ENCODE data around the gene NPLOC4. TPM values are rescaled to one million over a fixed set of nuclear protein-coding genes. Genes with fewer than 3 reads are reported as not detected.

NPLOC4 gene
- total RNA-seq, 1 donor from 2014 or later, result 106 TPM

Other genes with a start within 250 kb of the NPLOC4 start
- gene BAHCC1, start 241.7 kb downstream of the NPLOC4 start, total RNA-seq, result 23.7 TPM
- gene ACTG1, start 124.3 kb downstream of the NPLOC4 start, total RNA-seq, result 3,857 TPM
- gene FSCN2, start 108.7 kb downstream of the NPLOC4 start, total RNA-seq, result 4.2 TPM
- 37.1 TPM for gene FAAP100, start 84.8 kb downstream of the NPLOC4 start, total RNA-seq
- 2.5 TPM for gene TSPAN10, start 84 bp upstream of the NPLOC4 start, total RNA-seq
- gene PDE6G, start 19.4 kb upstream of the NPLOC4 start, total RNA-seq, result not detected
- 31.4 TPM for gene OXLD1, start 29.5 kb upstream of the NPLOC4 start, total RNA-seq
- 19.2 TPM for gene CCDC137, start 29.6 kb upstream of the NPLOC4 start, total RNA-seq
- 35.5 TPM for gene ARL16, start 46.7 kb upstream of the NPLOC4 start, total RNA-seq
- gene HGS, start 46.9 kb upstream of the NPLOC4 start, total RNA-seq, result 101 TPM
- gene MRPL12, start 66.3 kb upstream of the NPLOC4 start, total RNA-seq, result 59.8 TPM
- 33.1 TPM for gene SLC25A10, start 75.2 kb upstream of the NPLOC4 start, total RNA-seq
- not detected for gene GCGR, start 167.0 kb upstream of the NPLOC4 start, total RNA-seq
- 73.6 TPM for gene MCRIP1, start 196.2 kb upstream of the NPLOC4 start, total RNA-seq
- gene PPP1R27, start 197.9 kb upstream of the NPLOC4 start, total RNA-seq, result not detected
- gene P4HB, start 223.4 kb upstream of the NPLOC4 start, total RNA-seq, result 665 TPM
- 498 TPM for gene ARHGDIA, start 234.2 kb upstream of the NPLOC4 start, total RNA-seq

Data from ureter (tissue), 1 donor.